HG03378 (cell line): ENCODE results near the gene RSAD2.
"Not testable (repeated sequence)": the region's sequence is repeated elsewhere in the genome, so short reads cannot be mapped to it uniquely, and the experiment has no call there.

Experiments used
- ATAC-seq: cut with Tn5 transposase; IDR thresholded peaks from one replicate; pipeline ENCODE4 v1.9.1; 2021; ENCODE audit warnings: mild to moderate bottlenecking, moderate library complexity; ENCODE audit not compliant: unreplicated experiment

The RSAD2 gene, protein sequence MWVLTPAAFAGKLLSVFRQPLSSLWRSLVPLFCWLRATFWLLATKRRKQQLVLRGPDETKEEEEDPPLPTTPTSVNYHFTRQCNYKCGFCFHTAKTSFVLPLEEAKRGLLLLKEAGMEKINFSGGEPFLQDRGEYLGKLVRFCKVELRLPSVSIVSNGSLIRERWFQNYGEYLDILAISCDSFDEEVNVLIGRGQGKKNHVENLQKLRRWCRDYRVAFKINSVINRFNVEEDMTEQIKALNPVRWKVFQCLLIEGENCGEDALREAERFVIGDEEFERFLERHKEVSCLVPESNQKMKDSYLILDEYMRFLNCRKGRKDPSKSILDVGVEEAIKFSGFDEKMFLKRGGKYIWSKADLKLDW

DNA sequence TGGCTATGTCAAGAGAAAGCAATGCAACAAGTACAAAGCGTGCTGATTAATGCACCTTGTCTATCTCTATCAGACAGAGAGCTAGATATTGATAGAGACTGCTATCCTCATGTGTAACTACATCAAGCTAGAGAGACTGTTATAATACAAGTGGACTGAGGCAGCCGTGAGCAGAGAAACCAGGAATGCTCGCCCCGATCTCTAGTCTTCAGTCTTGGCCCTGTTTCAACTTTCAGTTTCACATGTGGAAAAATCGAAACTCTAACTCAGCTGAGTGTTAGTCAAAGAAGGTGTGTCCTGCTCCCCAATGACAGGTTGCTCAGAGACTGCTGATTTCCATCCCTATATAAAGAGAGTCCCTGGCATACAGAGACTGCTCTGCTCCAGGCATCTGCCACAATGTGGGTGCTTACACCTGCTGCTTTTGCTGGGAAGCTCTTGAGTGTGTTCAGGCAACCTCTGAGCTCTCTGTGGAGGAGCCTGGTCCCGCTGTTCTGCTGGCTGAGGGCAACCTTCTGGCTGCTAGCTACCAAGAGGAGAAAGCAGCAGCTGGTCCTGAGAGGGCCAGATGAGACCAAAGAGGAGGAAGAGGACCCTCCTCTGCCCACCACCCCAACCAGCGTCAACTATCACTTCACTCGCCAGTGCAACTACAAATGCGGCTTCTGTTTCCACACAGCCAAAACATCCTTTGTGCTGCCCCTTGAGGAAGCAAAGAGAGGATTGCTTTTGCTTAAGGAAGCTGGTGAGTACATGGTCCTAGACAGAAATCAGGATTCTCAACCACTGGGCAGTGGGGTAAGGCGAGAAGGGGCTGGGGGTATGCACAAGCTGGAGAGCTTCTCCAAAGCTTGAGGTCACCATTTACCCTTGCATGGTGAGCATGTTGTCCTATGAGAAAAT, at the start of gene RSAD2:
Gene RSAD2, plus strand, starts transcription at position 376 of the 903 bp plus-strand sequence. Its CDS starts 24 bp downstream, at position 400.
- ATAC-seq, result peak; percentile 86

DNA sequence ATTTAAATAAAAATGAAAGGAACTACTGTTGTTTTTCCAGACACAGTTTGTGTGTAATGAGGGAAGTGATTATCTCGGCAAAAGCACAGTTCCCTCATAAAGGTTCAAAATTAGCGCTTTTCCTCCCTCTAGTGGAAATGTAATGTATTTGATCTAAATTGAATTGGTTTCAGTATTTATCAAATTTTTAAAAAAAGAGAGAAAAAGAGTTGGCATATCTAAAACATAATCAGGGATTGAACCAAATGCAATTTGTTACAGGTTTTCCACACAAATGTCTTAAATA, 49.3 kb upstream of the RSAD2 start:
- no peak for ATAC-seq

DNA sequence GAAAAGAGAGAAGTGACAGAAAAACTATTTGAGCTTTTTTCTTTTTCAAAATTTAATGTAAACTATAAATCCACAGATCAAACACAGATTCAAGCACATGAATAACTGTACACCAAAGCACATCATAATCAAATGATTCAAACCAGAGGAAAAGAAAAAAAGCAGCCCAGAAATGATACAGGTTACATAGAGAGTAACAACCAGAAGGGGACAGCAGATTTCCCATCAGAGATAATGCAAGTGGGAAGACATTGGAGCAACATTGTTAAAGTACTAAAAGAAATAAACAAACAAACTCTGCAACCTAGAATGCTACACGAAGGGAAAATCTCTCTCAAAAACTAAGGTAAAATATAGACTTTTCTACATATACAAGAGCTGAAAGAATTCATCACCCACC, 46.3 kb upstream of the RSAD2 start:
- no peak for ATAC-seq

DNA sequence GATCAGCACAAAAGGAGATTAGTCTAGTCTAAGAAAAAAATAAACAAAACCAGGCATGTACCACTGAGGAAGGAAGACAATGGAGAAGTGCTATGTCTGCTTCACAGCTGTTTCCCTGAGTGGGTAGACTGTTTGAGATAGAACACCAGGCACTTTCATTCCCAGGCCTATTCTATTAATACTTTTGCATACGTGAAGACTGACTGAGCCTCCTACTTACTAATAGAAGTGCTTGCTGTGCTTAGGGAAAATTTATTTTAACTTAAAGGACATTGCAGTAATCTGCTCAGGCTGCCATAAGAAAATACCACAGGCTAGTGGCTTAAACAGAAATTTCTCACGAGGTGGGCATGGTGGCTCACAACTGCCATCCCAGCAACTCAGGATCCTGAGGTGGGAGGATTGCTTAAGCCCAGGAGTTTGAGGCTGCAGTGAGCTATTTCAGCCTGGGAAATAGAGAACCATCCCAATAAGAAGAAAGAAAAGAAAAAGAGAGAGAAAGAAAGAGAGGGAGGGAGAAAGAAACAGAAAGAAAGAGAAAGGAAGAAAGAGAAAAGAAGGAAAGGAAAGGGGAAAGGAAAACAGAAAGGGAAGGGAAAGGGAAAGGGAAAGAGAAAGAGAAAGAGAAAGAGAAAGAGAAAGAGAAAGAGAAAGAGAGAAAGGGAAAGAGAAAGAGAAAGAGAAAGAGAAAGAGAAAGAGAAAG, 44.8 kb upstream of the RSAD2 start:
- no peak for ATAC-seq

DNA sequence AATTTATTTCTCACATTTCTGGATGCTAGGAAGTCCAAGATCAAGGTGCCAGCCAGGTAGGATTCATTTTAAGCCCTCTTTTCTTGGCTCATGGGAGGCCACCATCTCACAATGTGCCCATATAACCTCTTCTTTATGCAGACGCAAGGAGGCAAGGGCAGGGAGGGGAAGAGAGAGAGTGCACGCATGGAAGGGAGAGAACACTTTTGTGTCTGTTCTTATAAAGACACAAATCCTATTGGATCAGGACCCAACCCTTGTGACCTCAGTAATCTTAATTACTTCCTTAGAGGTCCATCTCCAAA, 44.3 kb upstream of the RSAD2 start:
- ATAC-seq, result no peak

DNA sequence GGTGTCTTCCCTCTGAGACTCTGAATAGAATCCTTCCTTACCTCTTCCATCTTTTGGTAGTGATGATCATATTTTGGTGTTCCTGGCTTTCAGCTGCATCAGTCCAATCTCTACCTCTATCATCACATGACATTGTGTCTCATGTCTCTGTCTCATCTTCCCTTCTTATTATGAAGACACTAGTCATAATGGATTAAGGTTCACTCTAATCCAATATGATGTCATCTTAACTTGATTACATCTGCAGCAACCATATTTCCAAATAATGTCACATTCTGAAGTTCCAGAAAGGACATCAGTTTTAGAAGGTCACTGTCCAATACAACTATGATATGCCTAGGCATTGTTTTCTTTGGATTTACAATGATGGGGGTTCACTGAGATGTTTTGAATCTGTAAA, 43.4 kb upstream of the RSAD2 start:
- ATAC-seq, result no peak

DNA sequence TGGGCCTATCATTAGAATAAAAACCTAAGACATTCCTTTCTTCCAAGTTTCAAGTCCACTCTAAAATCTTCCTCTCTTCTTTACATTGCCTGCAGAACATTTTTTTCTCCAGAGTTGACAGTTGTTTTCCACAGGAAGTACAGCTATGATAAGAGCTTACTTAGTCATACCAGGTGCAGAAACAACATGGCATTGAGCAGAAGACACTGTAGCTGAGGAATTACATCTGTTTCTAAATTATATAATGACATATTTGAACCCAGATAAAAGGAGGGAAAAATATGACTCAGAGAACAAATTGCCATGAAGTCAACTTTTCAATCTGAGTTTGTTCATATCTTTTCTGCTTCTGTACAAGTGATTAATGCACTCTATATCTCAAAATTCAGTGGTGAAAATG, 42.1 kb upstream of the RSAD2 start:
- ATAC-seq, result no peak

DNA sequence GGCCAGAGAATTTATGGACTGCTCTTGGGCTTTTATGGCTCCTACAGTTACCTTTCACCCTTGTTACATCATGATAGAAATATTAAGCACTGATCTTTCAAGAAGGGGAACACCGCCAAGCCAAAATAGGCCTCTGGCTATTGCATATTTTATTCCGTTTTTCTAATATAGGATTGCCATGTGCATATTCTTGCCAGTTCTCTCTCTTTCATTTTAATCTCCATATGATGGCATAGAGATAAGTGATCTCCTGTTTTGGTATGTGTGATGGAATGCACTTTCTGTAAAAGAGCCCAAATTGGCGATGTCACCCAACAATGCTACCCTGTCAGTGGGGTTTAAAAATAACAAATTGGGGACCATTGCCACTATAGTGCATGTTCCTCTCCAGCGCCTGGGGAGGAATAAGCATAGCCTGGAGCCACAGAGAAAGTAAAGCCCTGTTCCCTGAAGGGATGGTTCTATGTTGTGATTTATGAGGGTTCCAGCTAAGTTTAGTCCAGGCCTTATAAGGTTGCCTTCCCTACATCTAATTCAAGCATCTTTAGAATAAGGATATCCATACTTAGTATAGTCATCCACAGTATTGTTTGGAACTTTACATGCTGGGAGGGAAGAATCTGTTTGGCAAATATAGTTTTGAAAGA, 38.8 kb upstream of the RSAD2 start:
- no peak for ATAC-seq

DNA sequence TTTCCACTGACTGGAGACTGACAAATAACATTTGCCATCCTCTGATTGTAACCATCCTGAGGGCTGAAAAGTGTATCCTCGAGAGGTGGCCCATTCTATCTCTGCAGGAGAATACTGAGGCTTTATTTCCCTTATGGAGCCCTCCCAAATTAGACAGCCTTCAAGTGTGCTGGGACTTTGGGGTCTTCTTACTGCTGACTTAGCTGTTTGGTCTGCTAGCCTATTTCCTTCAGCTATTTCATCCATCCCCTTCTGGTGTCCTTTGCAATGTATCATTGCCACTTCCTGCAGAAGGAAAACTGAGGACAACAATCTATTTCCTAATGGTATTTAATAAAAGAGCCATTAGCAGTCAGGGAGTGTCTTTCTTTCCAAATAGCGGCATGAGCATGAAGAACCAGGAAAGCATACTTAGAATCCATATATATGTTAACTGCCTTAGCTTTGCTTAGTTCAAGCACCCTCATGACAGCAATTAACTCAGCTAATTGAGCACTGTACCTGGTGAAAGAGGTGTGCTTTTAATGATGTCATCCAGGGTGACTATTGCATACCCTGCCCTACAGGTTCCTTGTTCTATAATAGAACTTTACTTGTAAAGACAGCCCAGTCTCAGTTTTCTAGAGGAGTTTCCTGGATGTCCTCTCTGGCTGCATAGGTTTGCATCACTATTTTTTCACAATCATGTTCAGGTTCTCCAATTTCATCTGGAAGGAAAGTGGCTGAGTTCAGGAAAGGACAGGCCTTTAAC, 35.9 kb upstream of the RSAD2 start:
- ATAC-seq, result no peak

DNA sequence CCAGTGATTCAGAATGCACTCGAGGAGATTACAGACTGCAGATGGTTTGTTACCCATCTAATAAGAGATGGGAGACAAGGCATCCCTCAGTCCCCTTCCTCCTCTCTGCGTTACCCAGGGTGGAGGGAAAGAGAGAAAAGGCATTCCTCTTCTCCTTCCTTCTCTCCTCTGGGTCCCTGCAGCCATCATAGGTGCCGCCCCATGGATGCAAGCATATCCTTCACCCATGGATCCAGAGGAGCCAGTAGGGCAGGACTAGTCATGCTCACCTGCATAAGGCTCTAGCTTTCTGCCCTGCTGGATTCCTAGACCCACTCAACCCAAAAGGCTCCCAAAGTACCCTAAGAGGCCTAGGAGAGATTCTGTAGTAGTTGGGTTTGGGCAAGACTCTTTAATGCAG, 32.3 kb upstream of the RSAD2 start:
- no peak for ATAC-seq

DNA sequence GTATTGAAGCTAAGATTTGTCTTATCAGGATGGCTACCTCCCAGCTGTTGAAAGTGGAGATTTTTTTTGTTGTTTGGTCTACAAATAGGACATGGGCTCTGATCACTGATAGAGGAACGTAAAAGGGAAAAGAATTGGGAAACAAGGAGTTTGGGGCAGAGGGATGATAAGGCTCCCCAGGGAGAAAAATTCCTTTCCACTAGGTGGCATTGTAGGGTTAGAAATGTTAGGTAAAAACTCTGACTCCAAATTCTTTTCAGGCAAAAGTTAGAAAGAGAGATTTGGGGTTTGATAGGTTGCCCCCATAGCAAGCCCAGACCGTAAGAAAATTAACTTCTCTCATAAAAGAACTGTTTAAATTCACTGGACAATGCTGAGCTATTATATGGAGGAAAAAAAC, 31.7 kb upstream of the RSAD2 start:
- no peak for ATAC-seq

DNA sequence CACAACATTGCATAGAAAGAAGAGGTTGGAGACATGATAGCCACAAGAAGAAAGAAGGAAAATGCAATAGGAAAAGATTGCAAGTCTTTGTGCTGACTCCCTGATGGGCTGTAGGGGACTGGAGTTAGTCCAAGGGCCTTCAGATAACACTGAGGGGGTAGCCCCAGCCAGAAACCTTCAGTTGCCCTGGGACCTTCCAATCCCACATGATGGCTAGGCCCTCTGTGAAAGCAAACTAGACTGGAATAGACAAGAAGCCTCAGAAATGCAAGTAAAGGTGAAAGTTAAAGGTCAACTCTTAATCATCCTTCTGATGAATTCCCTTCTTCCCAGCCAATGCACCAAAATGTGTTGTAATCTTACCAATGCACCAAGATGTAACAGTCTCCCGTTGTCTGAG, 31.0 kb upstream of the RSAD2 start:
- ATAC-seq, result no peak

DNA sequence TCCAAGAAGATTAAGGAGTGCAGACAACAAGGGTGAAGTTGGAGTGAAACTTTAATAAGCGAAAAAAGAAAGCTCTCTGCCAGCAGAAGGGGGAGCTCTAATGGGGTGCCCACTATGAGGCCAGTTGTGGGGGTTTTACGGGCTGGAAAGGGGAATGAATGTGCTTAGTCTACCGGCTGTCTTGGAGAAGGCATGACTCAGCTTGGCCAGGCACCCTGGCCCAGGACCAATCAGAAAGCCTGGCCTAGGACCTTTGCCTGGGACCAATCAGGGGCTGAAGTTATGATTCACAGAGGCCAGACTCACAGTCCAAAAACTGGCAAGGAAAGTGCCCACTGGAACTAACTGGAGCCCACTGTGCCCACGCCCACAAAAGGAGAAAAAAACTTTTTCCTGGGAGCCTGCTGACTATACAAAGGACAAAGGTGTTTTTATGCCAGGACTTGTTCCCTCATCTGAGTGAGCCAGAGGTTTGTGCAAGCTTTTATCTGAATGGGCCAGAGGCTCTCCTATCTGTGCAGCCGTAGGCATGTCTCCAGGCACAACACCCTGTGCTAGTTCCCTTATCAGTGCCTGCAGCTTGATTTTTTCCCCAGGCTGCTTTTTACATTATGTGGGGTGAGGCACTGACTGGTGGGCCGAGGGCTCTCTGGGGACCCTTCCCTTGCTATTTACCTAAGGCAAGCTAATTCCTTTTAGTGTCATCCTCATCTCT, 30.5 kb upstream of the RSAD2 start:
- no peak for ATAC-seq

DNA sequence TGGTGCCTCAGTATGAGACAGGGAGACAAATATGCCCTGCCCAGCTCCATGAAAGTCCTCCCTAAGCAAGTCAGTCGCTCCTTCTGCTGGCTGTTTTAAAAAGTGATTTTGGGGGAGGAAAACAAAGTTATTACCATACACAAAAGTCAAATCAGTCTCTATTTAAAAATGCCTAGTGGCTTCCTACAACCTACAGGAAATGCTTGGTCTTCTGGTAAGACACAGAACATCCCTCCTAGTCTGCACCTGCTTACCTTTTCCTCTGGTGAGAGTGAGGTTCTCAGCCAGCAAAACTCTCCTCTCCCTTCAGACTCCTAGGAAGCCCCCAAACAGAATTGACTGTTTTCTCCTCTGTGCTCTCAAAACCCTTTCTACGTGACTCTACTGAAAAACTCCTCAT, 25.4 kb upstream of the RSAD2 start:
- no peak for ATAC-seq

DNA sequence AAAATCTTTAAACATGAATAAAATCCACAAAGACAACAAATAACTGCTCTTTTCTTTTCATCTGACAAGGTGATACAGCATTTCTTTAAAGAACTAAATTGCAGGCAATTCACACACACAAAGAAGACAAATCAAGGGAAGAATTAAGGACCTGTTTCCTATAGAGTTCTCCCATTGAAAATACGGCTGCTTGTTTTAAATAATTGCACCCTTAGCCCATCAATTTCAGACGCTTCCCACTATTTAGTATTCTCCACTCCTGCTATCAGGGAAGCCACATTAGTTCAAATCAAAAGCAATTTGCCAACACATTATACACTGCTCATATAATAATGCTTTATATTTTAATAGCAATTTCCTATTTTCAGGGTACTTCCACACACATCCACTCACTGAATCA, 23.2 kb upstream of the RSAD2 start:
- ATAC-seq, result no peak

DNA sequence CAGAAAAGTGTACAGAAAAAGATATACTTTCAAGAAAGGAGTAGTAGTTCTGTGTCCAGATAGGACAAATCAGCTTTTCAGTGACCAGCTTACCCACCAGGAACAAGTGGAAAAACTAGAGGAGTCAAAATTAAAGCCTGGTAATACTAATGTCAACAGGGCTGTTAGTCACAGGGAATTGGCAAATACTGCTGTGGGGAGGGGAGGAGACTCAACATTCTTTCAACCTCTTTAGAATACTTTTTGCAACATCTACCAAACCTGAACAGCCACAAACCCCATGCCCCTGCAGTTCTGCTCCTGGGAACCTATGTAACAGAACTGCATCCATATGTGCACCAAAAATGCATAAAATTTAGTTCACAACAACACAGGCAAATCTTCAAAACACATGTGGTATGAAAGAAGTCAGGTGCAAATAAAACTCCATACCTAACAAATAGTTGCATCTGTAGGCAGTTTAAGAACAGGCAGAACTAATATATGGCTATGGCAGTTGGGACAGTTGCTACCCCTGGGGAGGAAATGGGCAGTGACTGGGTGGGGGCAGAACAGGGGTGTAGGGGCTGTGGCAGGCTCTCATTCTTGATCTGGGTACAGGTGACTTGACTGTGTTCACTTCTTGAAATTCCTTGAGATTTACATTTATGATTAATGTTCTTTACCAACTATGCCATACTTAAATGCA, 21.6 kb upstream of the RSAD2 start:
- ATAC-seq, result no peak

DNA sequence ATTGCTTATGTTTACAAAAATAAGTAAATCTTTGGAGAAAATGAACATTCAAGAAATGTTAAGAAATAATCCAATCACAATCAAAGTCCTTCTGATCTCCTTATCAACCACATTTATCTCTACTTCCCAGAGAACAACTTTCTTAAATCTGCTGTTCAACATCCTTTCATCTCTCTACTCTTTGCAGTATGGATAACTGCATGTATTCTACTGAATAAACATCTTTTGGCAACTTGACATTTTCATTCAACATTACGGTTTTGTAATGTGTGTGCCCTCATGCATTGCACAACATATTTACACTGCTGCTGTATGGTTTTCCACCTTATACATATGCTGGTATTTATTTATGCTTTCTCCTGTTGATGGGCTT, 21.0 kb upstream of the RSAD2 start:
- no peak for ATAC-seq

DNA sequence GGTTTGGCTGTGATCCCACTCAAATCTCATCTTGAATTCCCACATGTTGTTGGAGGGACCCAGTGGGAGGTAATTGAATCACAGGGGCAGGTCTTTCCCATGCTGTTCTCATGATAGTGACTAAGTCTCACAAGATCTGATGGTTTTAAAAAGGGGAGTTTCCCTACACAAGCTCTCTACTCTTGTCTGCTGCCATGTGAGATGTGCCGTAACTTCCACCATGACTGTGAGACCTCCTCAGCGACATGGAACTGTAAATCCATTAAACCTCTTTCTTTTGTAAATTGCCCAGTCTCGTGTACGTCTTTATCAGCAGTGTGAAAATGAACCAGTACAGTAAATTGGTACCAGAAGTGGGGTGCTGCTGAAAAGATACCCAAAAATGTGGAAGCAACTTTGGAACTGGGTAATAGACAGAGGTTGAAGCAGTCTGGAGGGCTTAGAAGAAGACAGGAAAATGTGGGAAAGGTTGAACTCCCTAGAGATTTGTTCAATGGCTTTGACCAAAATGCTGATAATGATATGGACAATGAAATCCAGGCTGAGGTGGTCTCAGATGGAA, 19.0 kb upstream of the RSAD2 start:
- ATAC-seq, result not testable (repeated sequence)

DNA sequence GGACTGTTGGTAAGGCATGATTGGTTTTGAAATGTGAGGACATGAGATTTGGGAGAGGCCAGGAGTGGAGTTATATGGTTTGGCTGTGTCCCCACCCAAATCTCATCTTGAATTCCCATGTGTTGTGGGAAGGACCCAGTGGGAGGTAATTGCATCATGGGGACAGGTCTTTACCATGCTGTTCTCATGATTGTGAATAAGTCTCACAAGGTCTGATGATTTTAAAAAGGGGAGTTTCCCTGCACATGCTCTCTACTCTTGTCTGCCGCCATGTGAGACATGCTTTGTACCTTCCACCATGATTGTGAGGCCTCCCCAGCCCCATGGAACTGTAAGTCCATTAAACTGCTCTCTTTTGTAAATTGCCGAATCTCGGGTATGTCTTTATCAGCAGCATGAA, 17.3 kb upstream of the RSAD2 start:
- no peak for ATAC-seq
